Keratinocyte (primary cell): ENCODE results near the gene TOMM22. TPM values are rescaled to one million over a fixed set of nuclear protein-coding genes. Genes with fewer than 3 reads are reported as not detected.
A peak's percentile ranks its signal among the peaks of the same experiment; 100 is the strongest.

Experiments used
- DNase-seq: peaks from one replicate; pipeline ENCODE4 v3.0.0-alpha.2; 2011; ENCODE audit warnings: low read depth, missing footprints, low spot score
- FAIRE-seq: peaks from 2 replicates; lab custom pipeline; 2011; peaks lifted over from hg19 to GRCh38; lab: Jason Lieb, UNC
- H2AFZ ChIP-seq: 2 replicates; pipeline ENCODE4 v1.6.0; 2012; ENCODE audit warnings: low read length, control low read depth, inconsistent platforms; ENCODE audit not compliant: control insufficient read depth
- H3K27ac ChIP-seq: 2 replicates; pipeline ENCODE4 v1.5.1; 2011; ENCODE audit warnings: low read length; ENCODE audit not compliant: control insufficient read depth, insufficient read depth
- H3K27me3 ChIP-seq: 3 replicates; pipeline ENCODE4 v1.6.0; 2011; ENCODE audit warnings: low read length; ENCODE audit not compliant: control insufficient read depth, insufficient read depth; ENCODE audit errors: extremely low read depth
- H3K36me3 ChIP-seq, 2 experiments: 2 replicates in 1 of 2; 3 replicates in 1 of 2; pipeline ENCODE4 v1.5.1; 2011; ENCODE audit warnings: low read length in 2 of 2, mild to moderate bottlenecking in 1 of 2; ENCODE audit not compliant: control insufficient read depth in 2 of 2, insufficient read depth in 2 of 2; ENCODE audit errors: extremely low read depth in 1 of 2
- H3K4me1 ChIP-seq: 3 replicates; pipeline ENCODE4 v1.5.1; 2011; ENCODE audit warnings: low read length; ENCODE audit not compliant: control insufficient read depth, insufficient read depth; ENCODE audit errors: extremely low read depth
- H3K4me2 ChIP-seq: 3 replicates; pipeline ENCODE4 v1.6.0; 2011; ENCODE audit warnings: low read depth, low read length; ENCODE audit not compliant: control insufficient read depth, insufficient read depth; ENCODE audit errors: extremely low read depth
- H3K4me3 ChIP-seq, 3 experiments: fragments of 200-600 bp in 1 of 3; sonication (generic) in 1 of 3; 2 replicates in 2 of 3; 3 replicates in 1 of 3; pipeline ENCODE4 v1.5.1; 2011 to 2016; ENCODE audit warnings: low read length in 3 of 3, mild to moderate bottlenecking in 3 of 3, control low read depth in 2 of 3, inconsistent platforms in 1 of 3, low read depth in 1 of 3, mixed read lengths in 1 of 3, mixed run types in 1 of 3, moderate library complexity in 1 of 3; ENCODE audit not compliant: control insufficient read depth in 2 of 3, insufficient read depth in 2 of 3; ENCODE audit errors: extremely low read depth in 1 of 3
- H3K79me2 ChIP-seq: 2 replicates; pipeline ENCODE4 v1.6.0; 2012; ENCODE audit warnings: low read length; ENCODE audit not compliant: control insufficient read depth, insufficient read depth
- H3K9ac ChIP-seq: 3 replicates; pipeline ENCODE4 v1.6.0; 2011; ENCODE audit warnings: low read length; ENCODE audit not compliant: control insufficient read depth, insufficient read depth; ENCODE audit errors: extremely low read depth
- H3K9me1 ChIP-seq: 3 replicates; pipeline ENCODE4 v1.6.0; 2011; ENCODE audit warnings: low read length; ENCODE audit not compliant: control insufficient read depth, insufficient read depth; ENCODE audit errors: extremely low read depth
- H3K9me3 ChIP-seq: 2 replicates; pipeline ENCODE4 v1.5.1; 2012; ENCODE audit warnings: low read depth, low read length; ENCODE audit not compliant: control insufficient read depth
- H4K20me1 ChIP-seq: 3 replicates; pipeline ENCODE4 v1.6.0; 2011; ENCODE audit warnings: low read length; ENCODE audit not compliant: control insufficient read depth, insufficient read depth; ENCODE audit errors: extremely low read depth
- EZH2 ChIP-seq: IDR thresholded peaks from one replicate; pipeline ENCODE4 v1.6.1; 2012; ENCODE audit warnings: inconsistent platforms, mild to moderate bottlenecking, low read length, moderate library complexity
- dilution Hi-C: fragments of 300-500 bp; cut with MboI; formaldehyde crosslinking; loops from one replicate; pipeline ENCODE4 v1.7.0; 2020; ENCODE audit warnings: low sequenced_read_pairs; ENCODE audit not compliant: extremely low pct_ligation_motif_present
- polyA plus RNA-seq, 5 experiments: library from polyadenylated mRNA; depleted of rRNA in 3 of 5; stranded (reverse) in 3 of 5; stranded (forward) in 1 of 5; unstranded in 1 of 5; fragments of >200 nt; gene quantifications; 1 replicate in 1 of 5; 2 replicates in 3 of 5; 3 replicates in 1 of 5; pipeline versions ENCODE4 v1.2.1 to v1.2.3, GENCODE V29; 2011 to 2012; ENCODE audit warnings: missing spikeins in 2 of 5, low read depth in 1 of 5, low replicate concordance in 1 of 5
- TF ChIP-seq, protein P1 (sequence below), 3 experiments: IDR thresholded peaks in 1 of 3; conservative IDR thresholded peaks in 1 of 3; optimal IDR thresholded peaks in 1 of 3; 2 replicates in 2 of 3; 3 replicates in 1 of 3; pipeline versions ENCODE3 to v1.5.1; 2011; ENCODE audit warnings: low read length in 3 of 3, mild to moderate bottlenecking in 3 of 3, moderate library complexity in 2 of 3, control low read depth in 1 of 3, inconsistent platforms in 1 of 3; ENCODE audit not compliant: insufficient read depth in 2 of 3; ENCODE audit errors: extremely low read depth in 1 of 3

TOMM22 gene
- polyA plus RNA-seq, 1 donor (not counting 4 experiments of a cell fraction or from before 2014, with no cell fraction given) = 81.8 TPM

- FAIRE-seq (no peak), DNase-seq (no peak)
- Histone ChIP-seq H3K79me2 (peaks cover 52% of the 10 kb centered on the region), H3K4me1 (peaks cover 29% of the 10 kb centered on the region), H3K9me1 (peaks cover 6% of the 10 kb centered on the region), H3K27ac (peak overlapping the region; percentile 94), H3K9ac (peak overlapping the region; percentile 93), H3K4me3 (peak overlapping the region; percentile 88 to 99 (median 89)), H3K27me3 (no peaks in the 10 kb centered on the region), H3K9me3 (no peaks in the 10 kb centered on the region), H3K4me2 (peak overlapping the region; percentile 98), H4K20me1 (peaks cover 4% of the 10 kb centered on the region), H2AFZ (peak overlapping the region; percentile 64), H3K36me3 (peaks cover 0 to 7% of the 10 kb centered on the region in 2 experiments)
- TF ChIP-seq, protein P1, sequence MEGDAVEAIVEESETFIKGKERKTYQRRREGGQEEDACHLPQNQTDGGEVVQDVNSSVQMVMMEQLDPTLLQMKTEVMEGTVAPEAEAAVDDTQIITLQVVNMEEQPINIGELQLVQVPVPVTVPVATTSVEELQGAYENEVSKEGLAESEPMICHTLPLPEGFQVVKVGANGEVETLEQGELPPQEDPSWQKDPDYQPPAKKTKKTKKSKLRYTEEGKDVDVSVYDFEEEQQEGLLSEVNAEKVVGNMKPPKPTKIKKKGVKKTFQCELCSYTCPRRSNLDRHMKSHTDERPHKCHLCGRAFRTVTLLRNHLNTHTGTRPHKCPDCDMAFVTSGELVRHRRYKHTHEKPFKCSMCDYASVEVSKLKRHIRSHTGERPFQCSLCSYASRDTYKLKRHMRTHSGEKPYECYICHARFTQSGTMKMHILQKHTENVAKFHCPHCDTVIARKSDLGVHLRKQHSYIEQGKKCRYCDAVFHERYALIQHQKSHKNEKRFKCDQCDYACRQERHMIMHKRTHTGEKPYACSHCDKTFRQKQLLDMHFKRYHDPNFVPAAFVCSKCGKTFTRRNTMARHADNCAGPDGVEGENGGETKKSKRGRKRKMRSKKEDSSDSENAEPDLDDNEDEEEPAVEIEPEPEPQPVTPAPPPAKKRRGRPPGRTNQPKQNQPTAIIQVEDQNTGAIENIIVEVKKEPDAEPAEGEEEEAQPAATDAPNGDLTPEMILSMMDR (optimal IDR thresholded peaks at IDR 0.05 in 1 of 3, IDR thresholded peaks at IDR 0.05 in 1 of 3, conservative IDR thresholded peaks at IDR 0.05 in 1 of 3; ENCODE audit: extremely low read depth in 1 of 3, insufficient read depth in 2 of 3, low read length in 3 of 3) = no peak
- no peak for TF ChIP-seq EZH2
- dilution Hi-C loops = no loop called here
These were observed 24.5 kb downstream of the TOMM22 start for GRCh38 chr22:38706101-38706900.

GRCh38 chr22:38706901-38707195 is 25.1 kb downstream of the TOMM22 start:
- peak overlapping the region; percentile 88 to 99 (median 89) for H3K4me3 ChIP-seq
- DNase-seq = no peak
- H3K27ac ChIP-seq = peak overlapping the region; percentile 94
- H3K9me1 ChIP-seq = peaks cover 6% of the 10 kb centered on the region
- no peak overlapping the region for H2AFZ ChIP-seq
- FAIRE-seq = peak; percentile 29
- H3K9me3 ChIP-seq = no peaks in the 10 kb centered on the region
- H3K4me2 ChIP-seq = peak overlapping the region; percentile 98
- dilution Hi-C loops = no loop called here
- H3K79me2 ChIP-seq = peaks cover 57% of the 10 kb centered on the region
- H3K4me1 ChIP-seq = peaks cover 24% of the 10 kb centered on the region
- H3K36me3 ChIP-seq = peaks cover 0 to 7% of the 10 kb centered on the region in 2 experiments
- H3K27me3 ChIP-seq = no peaks in the 10 kb centered on the region
- H3K9ac ChIP-seq = peak overlapping the region; percentile 93
- H4K20me1 ChIP-seq = peaks cover 4% of the 10 kb centered on the region
- TF ChIP-seq EZH2 = no peak
- TF ChIP-seq, protein P1 (optimal IDR thresholded peaks at IDR 0.05 in 1 of 3, IDR thresholded peaks at IDR 0.05 in 1 of 3, conservative IDR thresholded peaks at IDR 0.05 in 1 of 3; ENCODE audit: extremely low read depth in 1 of 3, insufficient read depth in 2 of 3, low read length in 3 of 3) = no peak
